ENCODE results near the gene ZFP36L2. TPM values are rescaled to one million over a fixed set of nuclear protein-coding genes. Genes with fewer than 3 reads are reported as not detected.

Gene ZFP36L2
- polyA plus RNA-seq, 1 of the 3 experiments (the other 2 are of a cell fraction): 18.4 TPM

DNA sequence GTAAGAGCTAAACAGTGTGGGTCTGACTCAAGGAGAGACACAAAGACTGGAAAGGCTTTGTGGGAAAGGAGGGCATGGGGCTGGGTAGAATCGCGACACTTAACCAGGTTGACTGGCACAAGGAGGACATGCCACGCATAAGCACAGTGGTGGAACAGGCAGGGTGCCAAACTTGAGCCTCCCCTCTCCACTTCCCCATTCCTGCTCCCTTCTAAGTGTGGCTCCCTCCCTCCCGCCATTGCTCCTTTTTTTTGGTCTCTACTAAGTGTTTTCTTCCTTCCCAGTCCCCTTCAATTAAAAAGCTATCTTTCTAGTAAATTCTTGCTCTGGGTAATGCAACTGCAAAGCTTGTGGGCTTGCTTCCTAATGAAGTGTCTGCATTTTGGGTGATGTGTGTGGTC, 40.3 kb upstream of the ZFP36L2 start:
- H3F3A ChIP-seq (replicated peaks; ENCODE audit: insufficient read depth): peaks cover 6% of the 10 kb centered on the region
- DNase-seq: no peak
- CTCF ChIA-PET: interaction anchor here (0.7 to 7.4 kb wide), 16 partner anchors 9 to 438 kb away, joined by 3 to 61 read pairs (median 5); partner anchors contain the start of gene ZFP36L2

DNA sequence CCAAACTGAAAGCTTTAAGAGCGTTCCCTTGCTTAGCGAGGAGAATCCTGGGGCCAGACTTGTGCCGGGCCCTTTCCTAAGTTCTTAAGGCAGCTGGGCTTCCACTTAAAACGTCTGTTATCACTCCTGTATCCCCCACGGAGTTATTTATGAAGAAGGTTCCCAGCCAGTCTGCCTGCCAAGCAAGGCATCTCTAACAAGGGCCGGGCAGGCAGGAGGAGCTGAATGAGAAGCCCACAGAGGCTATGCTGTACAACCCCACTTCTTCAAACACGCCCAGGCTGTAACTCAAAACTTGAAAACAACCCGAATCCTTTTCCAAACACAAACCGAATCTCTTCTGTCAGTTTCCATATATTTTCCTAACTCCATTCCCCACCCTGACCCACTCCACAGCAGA, 39.0 kb upstream of the ZFP36L2 start:
- Histone ChIP-seq H3K4me3 (ENCODE audit: low read depth in 2 of 2, low read length in 1 of 2) (no peak overlapping the region), H3K79me2 (ENCODE audit: insufficient read depth) (no peaks in the 10 kb centered on the region), H2AFZ (ENCODE audit: low read depth) (no peak overlapping the region), H3F3A (replicated peaks; ENCODE audit: insufficient read depth) (peaks cover 6% of the 10 kb centered on the region), H3K4me2 (no peak overlapping the region), H3K27me3 (ENCODE audit: insufficient read depth) (no peaks in the 10 kb centered on the region), H3K9ac (no peak overlapping the region), H3K4me1 (ENCODE audit: control insufficient read depth in 1 of 2, insufficient read depth in 2 of 2, low read depth in 1 of 2, low read length in 1 of 2) (peaks cover 20 to 59% of the 10 kb centered on the region in 2 experiments), H3K9me3 (no peaks in the 10 kb centered on the region), H3K27ac (ENCODE audit: low read depth in 2 of 2, low read length in 1 of 2) (peak overlapping the region in 1 of 2 experiments; percentile 99; a peak in 2 of 4 replicates), H3K36me3 (replicated peaks in 1 of 2; ENCODE audit: control insufficient read depth in 1 of 2, insufficient read depth in 2 of 2, low read length in 1 of 2) (no peaks in the 10 kb centered on the region), H4K20me1 (ENCODE audit: insufficient read depth) (no peaks in the 10 kb centered on the region), H3K9me2 (no peaks in the 10 kb centered on the region)
- POLR2A ChIA-PET: interaction anchor here (0.9 kb wide), 1 partner anchor 39 kb away, joined by 3 read pairs; the partner anchor contains the start of gene ZFP36L2
- DNase-seq: no peak
- CTCF ChIA-PET: interaction anchor here (0.7 to 7.4 kb wide), 9 partner anchors 8 to 437 kb away, joined by 3 to 61 read pairs (median 5); partner anchors contain the start of gene ZFP36L2
- 82% methylated on average over 9 of the region's 9 CpGs for WGBS (ENCODE audit: low lambda C conversion rate)
- TF ChIP-seq RAD21 (IDR thresholded peaks at IDR 0.05; ENCODE audit: low read length) (no peak), RCOR1 (IDR thresholded peaks at IDR 0.05; ENCODE audit: low read length) (no peak), JUND (IDR thresholded peaks at IDR 0.05) (no peak), RFX5 (IDR thresholded peaks at IDR 0.05; ENCODE audit: low read length) (no peak), TAF1 (IDR thresholded peaks at IDR 0.05; ENCODE audit: borderline replicate concordance, low read depth, low read length) (no peak), NRF1 (IDR thresholded peaks at IDR 0.05; ENCODE audit: low read depth, low read length) (no peak), ELF1 (IDR thresholded peaks at IDR 0.05) (no peak), GABPA (IDR thresholded peaks at IDR 0.05; ENCODE audit: low read depth) (no peak), RXRA (IDR thresholded peaks at IDR 0.05; ENCODE audit: borderline replicate concordance, low read depth) (no peak), TCF12 (IDR thresholded peaks at IDR 0.05) (no peak), CHD2 (IDR thresholded peaks at IDR 0.05; ENCODE audit: low read length, partially characterized antibody) (no peak), EP300 (IDR thresholded peaks at IDR 0.05; ENCODE audit: borderline replicate concordance in 1 of 2, low read depth in 1 of 2, low read length in 1 of 2) (no peak)
- TF ChIP-seq, protein P1, sequence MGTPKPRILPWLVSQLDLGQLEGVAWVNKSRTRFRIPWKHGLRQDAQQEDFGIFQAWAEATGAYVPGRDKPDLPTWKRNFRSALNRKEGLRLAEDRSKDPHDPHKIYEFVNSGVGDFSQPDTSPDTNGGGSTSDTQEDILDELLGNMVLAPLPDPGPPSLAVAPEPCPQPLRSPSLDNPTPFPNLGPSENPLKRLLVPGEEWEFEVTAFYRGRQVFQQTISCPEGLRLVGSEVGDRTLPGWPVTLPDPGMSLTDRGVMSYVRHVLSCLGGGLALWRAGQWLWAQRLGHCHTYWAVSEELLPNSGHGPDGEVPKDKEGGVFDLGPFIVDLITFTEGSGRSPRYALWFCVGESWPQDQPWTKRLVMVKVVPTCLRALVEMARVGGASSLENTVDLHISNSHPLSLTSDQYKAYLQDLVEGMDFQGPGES (IDR thresholded peaks at IDR 0.05; ENCODE audit: low read depth, low read length): no peak
- TF ChIP-seq, protein P2, sequence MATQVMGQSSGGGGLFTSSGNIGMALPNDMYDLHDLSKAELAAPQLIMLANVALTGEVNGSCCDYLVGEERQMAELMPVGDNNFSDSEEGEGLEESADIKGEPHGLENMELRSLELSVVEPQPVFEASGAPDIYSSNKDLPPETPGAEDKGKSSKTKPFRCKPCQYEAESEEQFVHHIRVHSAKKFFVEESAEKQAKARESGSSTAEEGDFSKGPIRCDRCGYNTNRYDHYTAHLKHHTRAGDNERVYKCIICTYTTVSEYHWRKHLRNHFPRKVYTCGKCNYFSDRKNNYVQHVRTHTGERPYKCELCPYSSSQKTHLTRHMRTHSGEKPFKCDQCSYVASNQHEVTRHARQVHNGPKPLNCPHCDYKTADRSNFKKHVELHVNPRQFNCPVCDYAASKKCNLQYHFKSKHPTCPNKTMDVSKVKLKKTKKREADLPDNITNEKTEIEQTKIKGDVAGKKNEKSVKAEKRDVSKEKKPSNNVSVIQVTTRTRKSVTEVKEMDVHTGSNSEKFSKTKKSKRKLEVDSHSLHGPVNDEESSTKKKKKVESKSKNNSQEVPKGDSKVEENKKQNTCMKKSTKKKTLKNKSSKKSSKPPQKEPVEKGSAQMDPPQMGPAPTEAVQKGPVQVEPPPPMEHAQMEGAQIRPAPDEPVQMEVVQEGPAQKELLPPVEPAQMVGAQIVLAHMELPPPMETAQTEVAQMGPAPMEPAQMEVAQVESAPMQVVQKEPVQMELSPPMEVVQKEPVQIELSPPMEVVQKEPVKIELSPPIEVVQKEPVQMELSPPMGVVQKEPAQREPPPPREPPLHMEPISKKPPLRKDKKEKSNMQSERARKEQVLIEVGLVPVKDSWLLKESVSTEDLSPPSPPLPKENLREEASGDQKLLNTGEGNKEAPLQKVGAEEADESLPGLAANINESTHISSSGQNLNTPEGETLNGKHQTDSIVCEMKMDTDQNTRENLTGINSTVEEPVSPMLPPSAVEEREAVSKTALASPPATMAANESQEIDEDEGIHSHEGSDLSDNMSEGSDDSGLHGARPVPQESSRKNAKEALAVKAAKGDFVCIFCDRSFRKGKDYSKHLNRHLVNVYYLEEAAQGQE (IDR thresholded peaks at IDR 0.05; ENCODE audit: low read depth, low read length): no peak
- TF ChIP-seq, protein P3, sequence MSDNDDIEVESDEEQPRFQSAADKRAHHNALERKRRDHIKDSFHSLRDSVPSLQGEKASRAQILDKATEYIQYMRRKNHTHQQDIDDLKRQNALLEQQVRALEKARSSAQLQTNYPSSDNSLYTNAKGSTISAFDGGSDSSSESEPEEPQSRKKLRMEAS (IDR thresholded peaks at IDR 0.05; ENCODE audit: low read depth): no peak

More for the DNA sequence above, 40.3 kb upstream of the ZFP36L2 start:
- Histone ChIP-seq H4K20me1 (ENCODE audit: insufficient read depth) (no peaks in the 10 kb centered on the region), H2AFZ (ENCODE audit: low read depth) (no peak overlapping the region), H3K36me3 (replicated peaks in 1 of 2; ENCODE audit: control insufficient read depth in 1 of 2, insufficient read depth in 2 of 2, low read length in 1 of 2) (no peaks in the 10 kb centered on the region), H3K4me3 (ENCODE audit: low read depth in 2 of 2, low read length in 1 of 2) (no peak overlapping the region), H3K27me3 (ENCODE audit: insufficient read depth) (no peaks in the 10 kb centered on the region), H3K4me2 (no peak overlapping the region), H3K27ac (ENCODE audit: low read depth in 2 of 2, low read length in 1 of 2) (peak overlapping the region; percentile 5 to 99; a peak in 3 of 4 replicates), H3K9ac (no peak overlapping the region), H3K9me3 (no peaks in the 10 kb centered on the region), H3K4me1 (ENCODE audit: control insufficient read depth in 1 of 2, insufficient read depth in 2 of 2, low read depth in 1 of 2, low read length in 1 of 2) (peaks cover 20 to 66% of the 10 kb centered on the region in 2 experiments), H3K79me2 (ENCODE audit: insufficient read depth) (no peaks in the 10 kb centered on the region), H3K9me2 (no peaks in the 10 kb centered on the region)
- WGBS (ENCODE audit: low lambda C conversion rate): 93% methylated on average over 4 of the region's 4 CpGs
- no peak for TF ChIP-seq JUND (IDR thresholded peaks at IDR 0.05)
- 0 out of 2 replicates have a peak, but pooled peaks have one; percentile 13 for TF ChIP-seq RAD21 (IDR thresholded peaks at IDR 0.05; ENCODE audit: low read length)
- no peak for TF ChIP-seq RCOR1 (IDR thresholded peaks at IDR 0.05; ENCODE audit: low read length)
- POLR2A ChIA-PET: interaction anchor here (1.0 to 2.2 kb wide), 14 partner anchors 10 to 255 kb away, joined by 3 to 25 read pairs (median 6); partner anchors contain the start of gene ZFP36L2
